Left lung (tissue), 10 donors: ENCODE data around the gene CSRP3. TPM values are rescaled to one million over a fixed set of nuclear protein-coding genes. Genes with fewer than 3 reads are reported as not detected.
A peak's percentile ranks its signal among the peaks of the same experiment; 100 is the strongest.

Experiments used
- ATAC-seq: fragments of 200-7000 bp; cut with Tn5 transposase; one replicate; pipeline ENCODE4 v1.9.1; 2020; ENCODE audit warnings: moderate library complexity
- DNase-seq, 4 donors: peaks; one replicate each; pipeline ENCODE4 v3.0.0-alpha.2; 2013 to 2020
- H3K27ac ChIP-seq, 2 donors: fragments of 200-600 bp; sonication (generic) in 1 of 2; one replicate each; pipeline versions ENCODE4 v1.5.0 to v1.8.0; 2020 to 2021
- H3K27me3 ChIP-seq, 2 donors: fragments of 200-600 bp; sonication (generic) in 1 of 2; one replicate each; pipeline versions ENCODE4 v1.5.0 to v1.8.0; 2020 to 2021
- H3K36me3 ChIP-seq, 2 donors: fragments of 200-600 bp; sonication (generic) in 1 of 2; one replicate each; pipeline versions ENCODE4 v1.5.0 to v1.8.0; 2020 to 2021
- H3K4me1 ChIP-seq, 2 donors: fragments of 200-600 bp; one replicate each; pipeline ENCODE4 v1.8.0; 2021
- H3K4me3 ChIP-seq, 2 donors: fragments of 200-600 bp; sonication (generic) in 1 of 2; one replicate each; pipeline versions ENCODE4 v1.5.0 to v1.8.0; 2020 to 2021; ENCODE audit warnings: mild to moderate bottlenecking in 1 of 2
- H3K9me3 ChIP-seq, 2 donors: fragments of 200-600 bp; sonication (generic) in 1 of 2; one replicate each; pipeline versions ENCODE4 v1.5.0 to v1.8.0; 2020 to 2021
- CTCF ChIP-seq, 2 donors: fragments of 200-600 bp; sonication (generic) in 1 of 2; IDR thresholded peaks; one replicate each; pipeline versions ENCODE4 v1.5.0 to v1.8.0; 2021; ENCODE audit warnings: antibody characterized with exemption in 2 of 2
- intact Hi-C, 2 donors: fragments of 100-400 bp; cut with DNase I; formaldehyde crosslinking; loops; one replicate each; pipeline versions ENCODE4 v1.11.2 to v1.14.2; 2022
- polyA plus RNA-seq, 6 donors: library from polyadenylated mRNA; unstranded; fragments of 120-200 nt; gene quantifications; one replicate each; pipeline ENCODE4 v1.2.1, GENCODE V29; 2013; ENCODE audit not compliant: insufficient read length in 6 of 6
- total RNA-seq, 2 donors: library from RNA; stranded (reverse); fragmentation: NEBNext Ultra II Directional; extraction: Animal tissue kit (Norgen Biotek cat#: 25700); gene quantifications; one replicate each; pipeline ENCODE4 v1.2.1, GENCODE V29; 2021
- donor health status: DM: no; HTN: yes; CAD: no.
- donor health status: DM: no; HTN: no; CAD: no.

Gene CSRP3
- total and polyA plus RNA-seq, 8 donors, result 0.23 to 1.4 (median 0.42) TPM; not detected in 1

GRCh38 chr11:19199048-19199447 lies 2.7 kb downstream of the CSRP3 start:
- H3K27me3 ChIP-seq, result peaks cover 0 to 11% of the 10 kb centered on the region in 2 donors
- H3K9me3 ChIP-seq, result no peaks in the 10 kb centered on the region
- H3K4me3 ChIP-seq, result no peak overlapping the region
- intact Hi-C loops, result no loop called here
- H3K36me3 ChIP-seq, result no peaks in the 10 kb centered on the region
- TF ChIP-seq CTCF (IDR thresholded peaks at IDR 0.05), result no peak
- no peaks in the 10 kb centered on the region for H3K4me1 ChIP-seq
- no peak overlapping the region for H3K27ac ChIP-seq
- DNase-seq (no peak), ATAC-seq (no peak)

- no peak for ATAC-seq
- Histone ChIP-seq H3K27me3 (peaks cover 0 to 7% of the 10 kb centered on the region in 2 donors), H3K4me1 (no peaks in the 10 kb centered on the region), H3K9me3 (no peaks in the 10 kb centered on the region), H3K27ac (no peak overlapping the region), H3K4me3 (no peak overlapping the region), H3K36me3 (no peaks in the 10 kb centered on the region)
- TF ChIP-seq CTCF (IDR thresholded peaks at IDR 0.05), result no peak
- intact Hi-C loops, result no loop called here
- no peak for DNase-seq
Observed at GRCh38 chr11:19196432-19196831, 5.4 kb downstream of the CSRP3 start.

GRCh38 chr11:19194620-19195308 lies 7.0 kb downstream of the CSRP3 start:
- Histone ChIP-seq H3K4me1 (no peaks in the 10 kb centered on the region), H3K9me3 (no peaks in the 10 kb centered on the region), H3K36me3 (no peaks in the 10 kb centered on the region), H3K27ac (no peak overlapping the region), H3K4me3 (no peak overlapping the region), H3K27me3 (peaks cover 0 to 7% of the 10 kb centered on the region in 2 donors)
- TF ChIP-seq CTCF (IDR thresholded peaks at IDR 0.05), result no peak
- intact Hi-C loops, result no loop called here
- DNase-seq (no peak), ATAC-seq (no peak)

- no peaks in the 10 kb centered on the region for H3K27me3 ChIP-seq
- no peaks in the 10 kb centered on the region for H3K4me1 ChIP-seq
- ATAC-seq (no peak), DNase-seq (no peak)
- no peak for TF ChIP-seq CTCF (IDR thresholded peaks at IDR 0.05)
- H3K27ac ChIP-seq, result no peak overlapping the region
- no peaks in the 10 kb centered on the region for H3K36me3 ChIP-seq
- H3K9me3 ChIP-seq, result no peaks in the 10 kb centered on the region
- intact Hi-C loops, result no loop called here
- no peak overlapping the region for H3K4me3 ChIP-seq
Observed at GRCh38 chr11:19193916-19194315, 7.9 kb downstream of the CSRP3 start.

- no peak for ATAC-seq
- no peak overlapping the region for H3K27ac ChIP-seq
- H3K9me3 ChIP-seq, result no peaks in the 10 kb centered on the region
- H3K36me3 ChIP-seq, result no peaks in the 10 kb centered on the region
- no peaks in the 10 kb centered on the region for H3K4me1 ChIP-seq
- intact Hi-C loops, result no loop called here
- H3K27me3 ChIP-seq, result no peaks in the 10 kb centered on the region
- TF ChIP-seq CTCF (IDR thresholded peaks at IDR 0.05), result no peak
- DNase-seq, result peak in 1 of 4 donors; percentile 36
- no peak overlapping the region for H3K4me3 ChIP-seq
Observed at GRCh38 chr11:19191530-19192169, 10.1 kb downstream of the CSRP3 start.
